ENCODE results near the gene NTSR1. TPM values are rescaled to one million over a fixed set of nuclear protein-coding genes. Genes with fewer than 3 reads are reported as not detected.

Gene NTSR1
- total and polyA plus RNA-seq, 2 experiments from 2014 or later = 0.15 to 1.4 TPM

GRCh38 chr20:62709537-62709905 is 885 bp downstream of the NTSR1 start:
- H3K27me3 Mint-ChIP-seq (ENCODE audit: insufficient read depth, low read depth, poor library complexity) = peaks cover 35% of the 10 kb centered on the region
- H3K4me2 ChIP-seq = peak overlapping the region; percentile 82; the same call in 1 of the 2 replicates

GRCh38 chr20:62710221-62710885 is 1.7 kb downstream of the NTSR1 start:
- Mint-ChIP-seq H3K9me3 (no peaks in the 10 kb centered on the region), H3K27me3 (ENCODE audit: insufficient read depth, low read depth, poor library complexity) (peaks cover 35% of the 10 kb centered on the region), H3K36me3 (ENCODE audit: low read depth) (no peaks in the 10 kb centered on the region; the same call in 2 of the 3 replicates), H3K4me1 (peaks cover 5% of the 10 kb centered on the region; the same call in 2 of the 3 replicates), H3K27ac (no peak overlapping the region), H3K4me3 (peak overlapping the region; percentile 1; the same call in 1 of the 3 replicates)
- peaks cover 3% of the 10 kb centered on the region; the same call in 1 of the 2 replicates for H3K4me1 ChIP-seq (ENCODE audit: insufficient read depth)
- peaks cover 30% of the 10 kb centered on the region for H3K27me3 ChIP-seq (ENCODE audit: insufficient read depth)
- no peaks in the 10 kb centered on the region for H3F3A ChIP-seq (replicated peaks; ENCODE audit: low read depth)
- no peak overlapping the region for H2AFZ ChIP-seq
- no peak overlapping the region for H3K4me3 ChIP-seq
- ATAC-seq (no peak), DNase-seq (ENCODE audit: low spot score) (no peak)
- H3K36me3 ChIP-seq (ENCODE audit: insufficient read depth) = no peaks in the 10 kb centered on the region
- H3K4me2 ChIP-seq = no peak overlapping the region
- H3K79me2 ChIP-seq (replicated peaks; ENCODE audit: insufficient read depth) = no peaks in the 10 kb centered on the region
- no peak overlapping the region for H3K27ac ChIP-seq (ENCODE audit: low read depth)
- no peaks in the 10 kb centered on the region for H3K9me2 ChIP-seq (ENCODE audit: insufficient read depth)
- no peaks in the 10 kb centered on the region for H4K20me1 ChIP-seq (replicated peaks; ENCODE audit: insufficient read depth)
- TF ChIP-seq POLR2AphosphoS5 (IDR thresholded peaks at IDR 0.05; ENCODE audit: low read depth) (no peak), NANOG (IDR thresholded peaks at IDR 0.05; ENCODE audit: borderline replicate concordance) (no peak), EZH2 (IDR thresholded peaks at IDR 0.05; ENCODE audit: low read depth, unreplicated experiment) (no peak), STAT1 (IDR thresholded peaks at IDR 0.05; ENCODE audit: unreplicated experiment) (no peak), EZH2phosphoT487 (IDR thresholded peaks at IDR 0.05; ENCODE audit: unreplicated experiment) (no peak), ZNF331 (CRISPR knock-in tag; IDR thresholded peaks at IDR 0.05; ENCODE audit: low read depth) (no peak), CREB1 (CRISPR knock-in tag; IDR thresholded peaks at IDR 0.05; ENCODE audit: low read depth) (no peak), JUNB (IDR thresholded peaks at IDR 0.05; ENCODE audit: unreplicated experiment) (no peak), ETS1 (IDR thresholded peaks at IDR 0.05) (no peak)

More at GRCh38 chr20:62709537-62709905, 885 bp downstream of the NTSR1 start:
- Mint-ChIP-seq H3K4me3 (peak overlapping the region; percentile 40; the same call in 1 of the 3 replicates), H3K4me1 (peaks cover 5% of the 10 kb centered on the region; the same call in 2 of the 3 replicates), H3K9me3 (no peaks in the 10 kb centered on the region), H3K27ac (no peak overlapping the region), H3K36me3 (ENCODE audit: low read depth) (no peaks in the 10 kb centered on the region; the same call in 2 of the 3 replicates)
- Histone ChIP-seq H2AFZ (no peak overlapping the region), H3K27me3 (ENCODE audit: insufficient read depth) (peaks cover 30% of the 10 kb centered on the region), H3F3A (replicated peaks; ENCODE audit: low read depth) (no peaks in the 10 kb centered on the region), H3K27ac (ENCODE audit: low read depth) (no peak overlapping the region), H3K4me1 (ENCODE audit: insufficient read depth) (peaks cover 3% of the 10 kb centered on the region; the same call in 1 of the 2 replicates), H3K36me3 (ENCODE audit: insufficient read depth) (no peaks in the 10 kb centered on the region), H3K4me3 (peak overlapping the region; percentile 62; the same call in 1 of the 2 replicates), H4K20me1 (replicated peaks; ENCODE audit: insufficient read depth) (no peaks in the 10 kb centered on the region), H3K79me2 (replicated peaks; ENCODE audit: insufficient read depth) (no peaks in the 10 kb centered on the region), H3K9me2 (ENCODE audit: insufficient read depth) (no peaks in the 10 kb centered on the region)
- ATAC-seq (no peak), DNase-seq (ENCODE audit: low spot score) (no peak)
- no peak for TF ChIP-seq ZNF331 (CRISPR knock-in tag; IDR thresholded peaks at IDR 0.05; ENCODE audit: low read depth)
- no peak for TF ChIP-seq REST (IDR thresholded peaks at IDR 0.05; ENCODE audit: unreplicated experiment)
- TF ChIP-seq EZH2 (IDR thresholded peaks at IDR 0.05; ENCODE audit: low read depth, unreplicated experiment) = no peak
- no peak for TF ChIP-seq POLR2AphosphoS5 (IDR thresholded peaks at IDR 0.05; ENCODE audit: low read depth)
- TF ChIP-seq EZH2phosphoT487 (IDR thresholded peaks at IDR 0.05; ENCODE audit: unreplicated experiment) = no peak
- TF ChIP-seq ZNF114 (CRISPR knock-in tag; IDR thresholded peaks at IDR 0.05) = no peak

Data from GM23338 (cell line).